Measurements from ENCODE around the gene GNG14.
A peak's percentile ranks its signal among the peaks of the same experiment; 100 is the strongest.
"Not testable (repeated sequence)": the region's sequence is repeated elsewhere in the genome, so short reads cannot be mapped to it uniquely, and the experiment has no call there.

GNG14 gene

GRCh38 chr19:12687496-12688196 lies at the start of gene GNG14:
Gene GNG14 (plus strand): TSS chr19:12687998. CDS start chr19:12688049, 51 bp downstream.
- no peak for DNase-seq (ENCODE audit: low read depth in 2 of 2)

- no peak for DNase-seq (ENCODE audit: low read depth in 2 of 2)
Measured at GRCh38 chr19:12638611-12639182, 49.1 kb upstream of the GNG14 start.

- DNase-seq (ENCODE audit: low read depth in 2 of 2): peak; percentile 20 to 24
Measured at GRCh38 chr19:12639901-12640613, 47.7 kb upstream of the GNG14 start.

- DNase-seq (ENCODE audit: low read depth in 2 of 2): no peak
Measured at GRCh38 chr19:12641456-12641855, 46.3 kb upstream of the GNG14 start.

GRCh38 chr19:12642506-12642905 lies 45.3 kb upstream of the GNG14 start:
- DNase-seq (ENCODE audit: low read depth in 2 of 2): no peak

- not testable (repeated sequence) for DNase-seq (ENCODE audit: low read depth in 2 of 2)
Measured at GRCh38 chr19:12643716-12644115, 44.1 kb upstream of the GNG14 start.

- DNase-seq (ENCODE audit: low read depth in 2 of 2): no peak
Measured at GRCh38 chr19:12646551-12646950, 41.2 kb upstream of the GNG14 start.

GRCh38 chr19:12647047-12647446 lies 40.8 kb upstream of the GNG14 start:
- no peak for DNase-seq (ENCODE audit: low read depth in 2 of 2)

GRCh38 chr19:12647490-12648071 lies 40.2 kb upstream of the GNG14 start:
- DNase-seq (ENCODE audit: low read depth in 2 of 2): no peak

GRCh38 chr19:12648088-12648487 lies 39.7 kb upstream of the GNG14 start:
- no peak for DNase-seq (ENCODE audit: low read depth in 2 of 2)

- DNase-seq (ENCODE audit: low read depth in 2 of 2): no peak
Measured at GRCh38 chr19:12649941-12650340, 37.9 kb upstream of the GNG14 start.

GRCh38 chr19:12652219-12652618 lies 35.6 kb upstream of the GNG14 start:
- DNase-seq (ENCODE audit: low read depth in 2 of 2): no peak

GRCh38 chr19:12655546-12655945 lies 32.3 kb upstream of the GNG14 start:
- DNase-seq (ENCODE audit: low read depth in 2 of 2): no peak

GRCh38 chr19:12656899-12657571 lies 30.8 kb upstream of the GNG14 start:
- DNase-seq (ENCODE audit: low read depth in 2 of 2): no peak

- DNase-seq (ENCODE audit: low read depth in 2 of 2): no peak
Measured at GRCh38 chr19:12657966-12658365, 29.8 kb upstream of the GNG14 start.

GRCh38 chr19:12660980-12661379 lies 26.8 kb upstream of the GNG14 start:
- DNase-seq (ENCODE audit: low read depth in 2 of 2): no peak

GRCh38 chr19:12664406-12665280 lies 23.2 kb upstream of the GNG14 start:
- no peak for DNase-seq (ENCODE audit: low read depth in 2 of 2)

- no peak for DNase-seq (ENCODE audit: low read depth in 2 of 2)
Measured at GRCh38 chr19:12665281-12665573, 22.6 kb upstream of the GNG14 start.

GRCh38 chr19:12665671-12666264 lies 22.0 kb upstream of the GNG14 start:
- no peak for DNase-seq (ENCODE audit: low read depth in 2 of 2)

- DNase-seq (ENCODE audit: low read depth in 2 of 2): no peak
Measured at GRCh38 chr19:12666265-12667048, 21.3 kb upstream of the GNG14 start, which contains the start of the genes MAN2B1 and WDR83. Gene MAN2B1 (minus strand): TSS chr19:12666742. CDS start chr19:12666701, 41 bp downstream. Gene WDR83 (plus strand): TSS chr19:12666807. CDS start chr19:12669791, 2,984 bp downstream.

Measured in fibroblast of skin of left biceps (primary cell).